Ishikawa (cell line): ENCODE data around the gene SLCO2A1.

ENCODE experiments used
- CEBPB ChIP-seq: IDR thresholded peaks from 2 replicates; pipeline ENCODE4 v1.6.1; 2012
- CREB1 ChIP-seq: IDR thresholded peaks from 2 replicates; pipeline ENCODE4 v1.6.1; 2012; ENCODE audit warnings: low read depth
- EGR1 ChIP-seq: IDR thresholded peaks from 2 replicates; pipeline ENCODE4 v1.6.1; 2012
- EP300 ChIP-seq: IDR thresholded peaks from 2 replicates; pipeline ENCODE4 v1.6.1; 2012; ENCODE audit warnings: borderline replicate concordance
- FOXM1 ChIP-seq: IDR thresholded peaks from 2 replicates; pipeline ENCODE4 v1.6.1; 2012; ENCODE audit warnings: low read depth, borderline replicate concordance
- NFIC ChIP-seq: IDR thresholded peaks from 2 replicates; pipeline ENCODE4 v1.6.1; 2012
- RAD21 ChIP-seq: IDR thresholded peaks from 2 replicates; pipeline ENCODE4 v1.6.1; 2012; ENCODE audit warnings: low read depth
- TAF1 ChIP-seq: IDR thresholded peaks from 2 replicates; pipeline ENCODE4 v1.6.1; 2012; ENCODE audit warnings: low read depth, mild to moderate bottlenecking
- TCF12 ChIP-seq: IDR thresholded peaks from 2 replicates; pipeline ENCODE4 v1.6.1; 2012; ENCODE audit warnings: low read depth
- TEAD4 ChIP-seq: IDR thresholded peaks from 2 replicates; pipeline ENCODE4 v1.6.1; 2012
- YY1 ChIP-seq: IDR thresholded peaks from 2 replicates; pipeline ENCODE4 v1.6.1; 2012; ENCODE audit warnings: low read depth
- ZBTB7A ChIP-seq: IDR thresholded peaks from 2 replicates; pipeline ENCODE4 v1.6.1; 2012; ENCODE audit warnings: low read depth
- TF ChIP-seq, protein P1 (sequence below): IDR thresholded peaks from 2 replicates; pipeline ENCODE4 v1.6.1; 2012
- TF ChIP-seq, protein P2 (sequence below): IDR thresholded peaks from 2 replicates; pipeline ENCODE4 v1.6.1; 2012
- TF ChIP-seq, protein P3 (sequence below): IDR thresholded peaks from 2 replicates; pipeline ENCODE4 v1.6.1; 2012; ENCODE audit warnings: low read depth, mild to moderate bottlenecking

The SLCO2A1 gene

DNA sequence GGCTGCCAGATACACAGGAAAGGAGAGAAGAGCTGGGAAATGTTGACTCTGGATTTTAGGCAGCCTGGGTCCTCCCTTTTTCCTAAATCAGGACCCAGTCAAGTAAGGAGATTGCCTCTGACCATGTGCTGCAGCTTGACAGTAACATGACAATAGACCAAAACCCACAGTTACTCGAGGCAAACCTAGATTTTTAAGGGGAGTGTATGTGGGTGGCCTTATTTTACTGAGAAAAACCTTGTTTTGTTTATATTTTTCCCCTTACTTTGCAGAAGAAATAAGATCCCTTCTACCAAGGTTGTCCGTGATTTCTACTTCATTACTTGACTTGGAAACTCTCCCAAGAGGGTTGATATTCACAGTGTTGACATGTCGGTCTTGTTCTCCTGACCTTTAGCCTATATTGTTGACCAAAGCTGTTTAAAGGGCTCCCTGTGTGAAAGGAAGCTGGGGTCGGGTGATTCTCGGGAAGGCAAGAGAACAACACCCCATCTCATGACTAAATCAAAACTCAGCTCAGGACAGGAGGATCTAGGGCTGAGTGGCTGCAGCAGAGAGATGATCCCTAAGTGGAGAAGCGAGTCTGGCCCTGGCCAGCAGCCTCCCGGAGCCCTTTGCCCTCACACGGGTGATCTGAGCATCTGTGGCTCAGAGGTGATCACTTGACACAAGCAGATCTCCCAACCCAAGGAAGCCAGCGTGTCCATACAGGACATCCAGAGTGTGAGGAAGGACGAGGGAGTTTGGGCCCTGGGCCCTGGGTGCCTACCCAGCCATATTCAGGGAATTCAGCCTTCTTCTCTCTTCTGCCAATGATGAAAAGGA lies 31.0 kb upstream of the SLCO2A1 start:
- TF ChIP-seq, protein P1, sequence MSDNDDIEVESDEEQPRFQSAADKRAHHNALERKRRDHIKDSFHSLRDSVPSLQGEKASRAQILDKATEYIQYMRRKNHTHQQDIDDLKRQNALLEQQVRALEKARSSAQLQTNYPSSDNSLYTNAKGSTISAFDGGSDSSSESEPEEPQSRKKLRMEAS, result no peak
- TF ChIP-seq TCF12 (no peak), CREB1 (no peak), TEAD4 (no peak), ZBTB7A (no peak)

DNA sequence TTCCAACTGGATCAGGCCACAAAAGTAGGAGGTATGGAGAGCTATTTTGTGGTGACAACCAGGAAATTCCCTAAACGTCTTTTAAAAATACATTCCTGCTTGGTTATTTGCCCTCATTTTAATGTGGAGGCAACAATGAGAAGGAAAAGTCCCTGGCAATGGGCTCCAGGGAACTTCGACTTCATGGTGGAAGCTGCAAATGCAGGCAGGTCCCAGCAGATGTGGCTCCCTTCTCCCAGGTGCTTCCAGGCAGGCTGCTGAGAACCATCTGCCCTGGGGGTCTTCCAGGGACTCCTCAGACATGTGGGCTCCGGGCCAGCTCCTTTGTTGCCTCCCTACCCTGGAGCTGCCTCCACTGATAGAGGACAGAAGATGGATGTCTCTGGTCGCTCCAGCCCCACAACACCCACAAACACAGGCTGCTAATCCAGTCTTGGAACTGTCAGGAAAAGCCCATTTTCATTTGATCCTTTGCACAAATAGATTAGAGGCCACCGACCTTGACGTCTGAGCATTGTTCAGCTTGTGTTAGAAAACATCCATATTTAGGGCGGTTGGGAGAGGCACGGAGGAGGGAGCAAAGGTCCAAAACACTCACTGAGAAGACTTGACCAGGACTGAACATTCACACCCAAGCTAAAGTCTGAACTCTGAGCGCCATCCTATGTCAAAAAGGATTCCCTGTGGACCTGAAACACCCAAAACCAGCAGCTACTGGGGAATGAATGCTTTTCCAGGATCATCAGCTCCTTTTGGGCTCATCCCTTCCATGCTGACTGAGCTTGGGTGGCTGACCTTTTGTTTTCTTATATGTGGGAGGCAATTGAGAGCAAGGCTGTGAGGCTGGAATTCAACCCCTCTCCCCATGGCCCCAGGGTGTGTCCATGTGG lies 30.2 kb upstream of the SLCO2A1 start:
- TF ChIP-seq ZBTB7A (no peak), FOXM1 (no peak), RAD21 (peak; percentile 47)
- TF ChIP-seq, protein P1, result no peak

DNA sequence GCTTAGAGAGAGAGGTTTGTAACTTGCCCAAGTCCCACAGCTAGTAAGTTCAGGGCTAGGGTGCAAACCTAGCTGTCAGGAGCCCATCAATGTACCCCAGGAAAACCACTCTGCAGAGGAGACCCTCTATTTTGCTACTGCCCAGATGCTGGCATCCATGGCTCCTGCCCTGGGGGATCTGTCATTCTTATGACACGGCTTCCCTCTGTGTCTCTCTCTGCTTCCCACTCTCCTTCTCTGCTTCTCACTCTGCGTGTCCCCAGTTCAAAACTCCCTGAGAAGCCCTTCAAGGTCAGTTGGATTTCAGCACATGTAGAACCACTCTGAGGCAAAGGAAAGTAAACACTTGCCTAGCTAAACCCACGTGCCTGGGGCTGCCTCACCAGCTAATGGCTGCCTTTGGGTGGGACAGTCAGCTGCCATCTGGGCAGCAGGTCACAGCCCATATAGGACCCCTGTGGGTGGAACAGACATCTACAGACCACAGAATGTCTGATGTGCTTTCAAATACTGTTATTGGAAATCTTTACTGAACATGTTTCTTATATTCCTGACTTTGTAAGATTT lies 29.4 kb upstream of the SLCO2A1 start:
- TF ChIP-seq TCF12 (no peak), YY1 (no peak), EP300 (no peak), FOXM1 (no peak), CREB1 (no peak), RAD21 (no peak), EGR1 (no peak), TAF1 (no peak), CEBPB (no peak), TEAD4 (no peak), NFIC (no peak), ZBTB7A (no peak)
- TF ChIP-seq, protein P1, result no peak
- TF ChIP-seq, protein P2, sequence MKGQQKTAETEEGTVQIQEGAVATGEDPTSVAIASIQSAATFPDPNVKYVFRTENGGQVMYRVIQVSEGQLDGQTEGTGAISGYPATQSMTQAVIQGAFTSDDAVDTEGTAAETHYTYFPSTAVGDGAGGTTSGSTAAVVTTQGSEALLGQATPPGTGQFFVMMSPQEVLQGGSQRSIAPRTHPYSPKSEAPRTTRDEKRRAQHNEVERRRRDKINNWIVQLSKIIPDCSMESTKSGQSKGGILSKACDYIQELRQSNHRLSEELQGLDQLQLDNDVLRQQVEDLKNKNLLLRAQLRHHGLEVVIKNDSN, result no peak
- TF ChIP-seq, protein P3, sequence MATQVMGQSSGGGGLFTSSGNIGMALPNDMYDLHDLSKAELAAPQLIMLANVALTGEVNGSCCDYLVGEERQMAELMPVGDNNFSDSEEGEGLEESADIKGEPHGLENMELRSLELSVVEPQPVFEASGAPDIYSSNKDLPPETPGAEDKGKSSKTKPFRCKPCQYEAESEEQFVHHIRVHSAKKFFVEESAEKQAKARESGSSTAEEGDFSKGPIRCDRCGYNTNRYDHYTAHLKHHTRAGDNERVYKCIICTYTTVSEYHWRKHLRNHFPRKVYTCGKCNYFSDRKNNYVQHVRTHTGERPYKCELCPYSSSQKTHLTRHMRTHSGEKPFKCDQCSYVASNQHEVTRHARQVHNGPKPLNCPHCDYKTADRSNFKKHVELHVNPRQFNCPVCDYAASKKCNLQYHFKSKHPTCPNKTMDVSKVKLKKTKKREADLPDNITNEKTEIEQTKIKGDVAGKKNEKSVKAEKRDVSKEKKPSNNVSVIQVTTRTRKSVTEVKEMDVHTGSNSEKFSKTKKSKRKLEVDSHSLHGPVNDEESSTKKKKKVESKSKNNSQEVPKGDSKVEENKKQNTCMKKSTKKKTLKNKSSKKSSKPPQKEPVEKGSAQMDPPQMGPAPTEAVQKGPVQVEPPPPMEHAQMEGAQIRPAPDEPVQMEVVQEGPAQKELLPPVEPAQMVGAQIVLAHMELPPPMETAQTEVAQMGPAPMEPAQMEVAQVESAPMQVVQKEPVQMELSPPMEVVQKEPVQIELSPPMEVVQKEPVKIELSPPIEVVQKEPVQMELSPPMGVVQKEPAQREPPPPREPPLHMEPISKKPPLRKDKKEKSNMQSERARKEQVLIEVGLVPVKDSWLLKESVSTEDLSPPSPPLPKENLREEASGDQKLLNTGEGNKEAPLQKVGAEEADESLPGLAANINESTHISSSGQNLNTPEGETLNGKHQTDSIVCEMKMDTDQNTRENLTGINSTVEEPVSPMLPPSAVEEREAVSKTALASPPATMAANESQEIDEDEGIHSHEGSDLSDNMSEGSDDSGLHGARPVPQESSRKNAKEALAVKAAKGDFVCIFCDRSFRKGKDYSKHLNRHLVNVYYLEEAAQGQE, result no peak

DNA sequence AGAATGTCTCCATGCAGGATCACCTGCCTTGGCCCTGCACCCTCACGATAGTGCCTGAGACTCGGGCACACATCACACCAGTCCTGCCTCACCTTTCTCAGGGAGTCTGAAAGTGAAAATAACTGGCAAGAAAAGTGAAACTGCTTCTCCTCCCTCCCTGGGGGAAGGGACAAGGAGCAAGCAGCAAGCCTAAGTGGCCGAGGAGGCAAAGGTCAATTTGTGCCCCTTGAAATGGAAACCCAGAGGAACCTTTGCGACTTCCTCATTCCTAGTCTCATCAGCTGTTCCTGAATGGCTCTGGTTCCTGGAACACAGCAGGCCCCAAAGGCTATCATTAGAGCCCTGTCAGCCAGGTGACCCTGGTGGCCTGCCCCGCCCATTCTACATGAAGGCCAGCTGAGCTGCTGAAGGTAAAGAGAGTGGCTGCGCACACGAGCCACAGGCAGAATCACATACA lies 28.0 kb upstream of the SLCO2A1 start:
- TF ChIP-seq TEAD4 (no peak), TAF1 (no peak), RAD21 (no peak), YY1 (no peak), FOXM1 (no peak), CREB1 (no peak), EGR1 (no peak)
- TF ChIP-seq, protein P1, result no peak
- TF ChIP-seq, protein P3, result no peak

DNA sequence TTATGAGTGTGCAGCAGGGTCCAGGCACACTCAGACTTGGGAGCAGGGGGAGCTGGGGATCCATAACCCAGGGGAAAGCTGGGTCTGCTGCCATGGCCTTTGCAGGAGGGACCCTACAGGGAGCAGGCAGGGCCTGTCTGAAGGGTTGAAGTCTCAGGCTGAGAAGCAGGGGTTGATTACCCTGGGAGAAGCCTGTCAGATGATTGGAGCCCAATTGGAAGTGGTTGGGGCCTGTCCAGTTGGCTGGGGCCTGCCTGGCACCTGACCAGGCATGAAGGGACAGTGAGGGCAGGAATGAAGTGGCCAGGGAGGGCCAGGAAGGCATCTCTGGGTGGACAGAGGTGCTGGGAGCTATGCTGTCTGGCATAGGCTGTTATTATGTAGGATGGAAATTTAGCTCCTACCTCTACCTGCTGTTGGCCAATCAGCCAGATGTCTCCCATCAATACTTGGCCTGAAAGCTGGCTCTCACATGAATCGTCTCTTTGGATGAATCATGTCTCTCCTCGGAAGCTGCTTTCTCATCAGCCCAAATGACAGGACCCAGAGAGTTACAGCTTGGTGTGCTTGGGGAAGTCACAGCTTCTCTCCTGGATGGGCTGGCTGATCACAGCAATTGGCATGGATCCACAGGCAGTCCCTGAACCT lies 27.4 kb upstream of the SLCO2A1 start:
- TF ChIP-seq EGR1 (no peak), CREB1 (no peak), ZBTB7A (no peak), YY1 (no peak), CEBPB (no peak), TEAD4 (no peak), RAD21 (no peak), FOXM1 (no peak), TCF12 (no peak), TAF1 (no peak), NFIC (no peak), EP300 (no peak)
- TF ChIP-seq, protein P2, result no peak
- TF ChIP-seq, protein P3, result no peak
- TF ChIP-seq, protein P1, result no peak
